Endothelial cell of umbilical vein (primary cell): Measurements from ENCODE around the gene KISS1R.

Experiments
- CTCF ChIP-seq, 2 donors: IDR thresholded peaks; 1 replicate in 1 of 2; 2 replicates in 1 of 2; pipeline ENCODE4 v1.5.1; 2011; ENCODE audit warnings: low read length in 2 of 2, mild to moderate bottlenecking in 2 of 2, moderate library complexity in 2 of 2, control low read depth in 1 of 2, inconsistent platforms in 1 of 2, low read depth in 1 of 2; ENCODE audit not compliant: insufficient read depth in 1 of 2; ENCODE audit errors: extremely low read depth in 1 of 2
- EZH2 ChIP-seq: IDR thresholded peaks from 2 replicates; pipeline ENCODE4 v1.6.1; 2012; ENCODE audit warnings: borderline replicate concordance, low read depth, mild to moderate bottlenecking, moderate library complexity, low read length, inconsistent platforms; ENCODE audit not compliant: severe bottlenecking
- FOS ChIP-seq: IDR thresholded peaks from 2 replicates; pipeline ENCODE4 v1.6.1; 2011; ENCODE audit warnings: mild to moderate bottlenecking, low read length, moderate library complexity, borderline replicate concordance; ENCODE audit not compliant: insufficient read depth
- GATA2 ChIP-seq: IDR thresholded peaks from 2 replicates; pipeline ENCODE4 v1.7.0; 2011; ENCODE audit warnings: low read depth, mild to moderate bottlenecking, moderate library complexity, mixed read lengths, low read length; ENCODE audit not compliant: insufficient read length, insufficient read depth
- JUN ChIP-seq: IDR thresholded peaks from 2 replicates; pipeline ENCODE4 v1.6.1; 2011; ENCODE audit warnings: borderline replicate concordance, low read depth; ENCODE audit not compliant: insufficient read length, insufficient read depth
- MAX ChIP-seq: IDR thresholded peaks from 2 replicates; pipeline ENCODE4 v1.6.1; 2011; ENCODE audit not compliant: insufficient read depth, insufficient read length
- MYC ChIP-seq: IDR thresholded peaks from one replicate; pipeline ENCODE4 v1.6.1; 2011; ENCODE audit warnings: mild to moderate bottlenecking, low read depth, low read length
- POLR2A ChIP-seq: IDR thresholded peaks from 2 replicates; pipeline ENCODE4 v1.6.1; 2012; ENCODE audit warnings: low read depth, mild to moderate bottlenecking, control low read depth, low read length
- POLR2AphosphoS5 ChIP-seq: IDR thresholded peaks from 2 replicates; pipeline ENCODE4 v1.6.1; 2012; ENCODE audit warnings: low read depth, mild to moderate bottlenecking, control low read depth, low read length, moderate library complexity; ENCODE audit not compliant: insufficient read depth

GRCh38 chr19:927780-928401, 10.8 kb downstream of the KISS1R start:
- TF ChIP-seq CTCF (IDR thresholded peaks at IDR 0.05; ENCODE audit: extremely low read depth in 1 of 2, insufficient read depth in 1 of 2, low read depth in 1 of 2, low read length in 2 of 2), result no peak
- no peak for TF ChIP-seq JUN
- TF ChIP-seq POLR2A, result no peak
- no peak for TF ChIP-seq MYC
- no peak for TF ChIP-seq EZH2
- TF ChIP-seq POLR2AphosphoS5, result no peak
- TF ChIP-seq MAX, result no peak
- TF ChIP-seq GATA2, result no peak
- TF ChIP-seq FOS, result no peak
